ENCODE results near the gene FARP1.

- TF ChIP-seq CTCF (IDR thresholded peaks at IDR 0.05; ENCODE audit: insufficient read depth, low read length, poor library complexity, severe bottlenecking) (no peak), EZH2phosphoT487 (conservative IDR thresholded peaks at IDR 0.05; ENCODE audit: low read length) (no peak)
Measured at GRCh38 chr13:98097749-98098148, 45.1 kb upstream of the FARP1 start.

Measured in SU-DHL-6 (cell line).